ENCODE measurements around the gene NAP1L1.

DNA sequence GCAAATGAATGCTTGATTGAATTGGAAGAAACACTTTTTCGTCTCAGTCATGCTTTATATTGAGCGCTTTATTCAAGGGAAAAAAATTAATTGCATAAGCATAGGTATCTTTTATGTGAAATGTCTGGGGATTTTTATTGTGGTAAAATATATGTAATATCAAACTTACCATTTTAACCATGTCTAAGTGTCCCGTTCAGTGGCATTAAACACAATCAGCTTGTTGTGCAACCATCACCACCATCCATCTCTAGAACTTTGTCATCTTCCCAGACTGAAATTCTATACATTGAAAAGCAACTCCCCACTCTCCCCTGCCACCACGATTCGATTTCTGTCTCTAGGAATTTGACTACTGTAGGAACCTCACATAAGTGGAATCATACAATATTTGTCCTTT is 92.7 kb downstream of the NAP1L1 start:
- TF ChIP-seq, protein P1, sequence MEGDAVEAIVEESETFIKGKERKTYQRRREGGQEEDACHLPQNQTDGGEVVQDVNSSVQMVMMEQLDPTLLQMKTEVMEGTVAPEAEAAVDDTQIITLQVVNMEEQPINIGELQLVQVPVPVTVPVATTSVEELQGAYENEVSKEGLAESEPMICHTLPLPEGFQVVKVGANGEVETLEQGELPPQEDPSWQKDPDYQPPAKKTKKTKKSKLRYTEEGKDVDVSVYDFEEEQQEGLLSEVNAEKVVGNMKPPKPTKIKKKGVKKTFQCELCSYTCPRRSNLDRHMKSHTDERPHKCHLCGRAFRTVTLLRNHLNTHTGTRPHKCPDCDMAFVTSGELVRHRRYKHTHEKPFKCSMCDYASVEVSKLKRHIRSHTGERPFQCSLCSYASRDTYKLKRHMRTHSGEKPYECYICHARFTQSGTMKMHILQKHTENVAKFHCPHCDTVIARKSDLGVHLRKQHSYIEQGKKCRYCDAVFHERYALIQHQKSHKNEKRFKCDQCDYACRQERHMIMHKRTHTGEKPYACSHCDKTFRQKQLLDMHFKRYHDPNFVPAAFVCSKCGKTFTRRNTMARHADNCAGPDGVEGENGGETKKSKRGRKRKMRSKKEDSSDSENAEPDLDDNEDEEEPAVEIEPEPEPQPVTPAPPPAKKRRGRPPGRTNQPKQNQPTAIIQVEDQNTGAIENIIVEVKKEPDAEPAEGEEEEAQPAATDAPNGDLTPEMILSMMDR (IDR thresholded peaks at IDR 0.05; ENCODE audit: low read length), result no peak
- no peak for TF ChIP-seq EZH2 (IDR thresholded peaks at IDR 0.05; ENCODE audit: borderline replicate concordance, low read length)

All from OCI-LY1 (cell line).